ENCODE data around the gene LOC128125822.

Gene LOC128125822

DNA sequence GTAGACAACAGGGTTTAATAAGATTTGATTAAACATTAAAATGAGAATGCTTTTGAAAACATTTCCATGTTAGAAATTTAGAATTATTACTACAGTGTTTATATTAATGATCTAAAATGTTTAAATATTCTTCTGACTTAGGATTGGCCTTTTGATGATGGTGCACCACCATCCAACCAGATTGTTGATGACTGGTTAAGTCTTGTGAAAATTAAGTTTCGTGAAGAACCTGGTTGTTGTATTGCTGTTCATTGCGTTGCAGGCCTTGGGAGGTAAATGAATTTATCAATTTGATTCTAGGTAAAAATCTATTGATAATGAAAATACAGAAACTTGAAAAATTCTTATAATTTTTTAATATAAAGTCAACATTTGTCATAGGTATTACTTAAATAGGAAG is 6.5 kb downstream of the LOC128125822 start:
- TF ChIP-seq, protein P1, sequence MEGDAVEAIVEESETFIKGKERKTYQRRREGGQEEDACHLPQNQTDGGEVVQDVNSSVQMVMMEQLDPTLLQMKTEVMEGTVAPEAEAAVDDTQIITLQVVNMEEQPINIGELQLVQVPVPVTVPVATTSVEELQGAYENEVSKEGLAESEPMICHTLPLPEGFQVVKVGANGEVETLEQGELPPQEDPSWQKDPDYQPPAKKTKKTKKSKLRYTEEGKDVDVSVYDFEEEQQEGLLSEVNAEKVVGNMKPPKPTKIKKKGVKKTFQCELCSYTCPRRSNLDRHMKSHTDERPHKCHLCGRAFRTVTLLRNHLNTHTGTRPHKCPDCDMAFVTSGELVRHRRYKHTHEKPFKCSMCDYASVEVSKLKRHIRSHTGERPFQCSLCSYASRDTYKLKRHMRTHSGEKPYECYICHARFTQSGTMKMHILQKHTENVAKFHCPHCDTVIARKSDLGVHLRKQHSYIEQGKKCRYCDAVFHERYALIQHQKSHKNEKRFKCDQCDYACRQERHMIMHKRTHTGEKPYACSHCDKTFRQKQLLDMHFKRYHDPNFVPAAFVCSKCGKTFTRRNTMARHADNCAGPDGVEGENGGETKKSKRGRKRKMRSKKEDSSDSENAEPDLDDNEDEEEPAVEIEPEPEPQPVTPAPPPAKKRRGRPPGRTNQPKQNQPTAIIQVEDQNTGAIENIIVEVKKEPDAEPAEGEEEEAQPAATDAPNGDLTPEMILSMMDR (IDR thresholded peaks at IDR 0.05) = no peak
- peaks cover 16 to 23% of the 10 kb centered on the region in 2 experiments for H3K4me1 ChIP-seq (ENCODE audit: control insufficient read depth in 1 of 2, insufficient read depth in 1 of 2, low read depth in 1 of 2, low read length in 1 of 2)
- H3K27me3 ChIP-seq = no peaks in the 10 kb centered on the region
- no peaks in the 10 kb centered on the region for H3K9me3 ChIP-seq
- H3K4me3 ChIP-seq (ENCODE audit: low read depth in 1 of 2, low read length in 1 of 2) = no peak overlapping the region
- H3K36me3 ChIP-seq = peaks cover 69% of the 10 kb centered on the region
- no peak overlapping the region for H3K27ac ChIP-seq

DNA sequence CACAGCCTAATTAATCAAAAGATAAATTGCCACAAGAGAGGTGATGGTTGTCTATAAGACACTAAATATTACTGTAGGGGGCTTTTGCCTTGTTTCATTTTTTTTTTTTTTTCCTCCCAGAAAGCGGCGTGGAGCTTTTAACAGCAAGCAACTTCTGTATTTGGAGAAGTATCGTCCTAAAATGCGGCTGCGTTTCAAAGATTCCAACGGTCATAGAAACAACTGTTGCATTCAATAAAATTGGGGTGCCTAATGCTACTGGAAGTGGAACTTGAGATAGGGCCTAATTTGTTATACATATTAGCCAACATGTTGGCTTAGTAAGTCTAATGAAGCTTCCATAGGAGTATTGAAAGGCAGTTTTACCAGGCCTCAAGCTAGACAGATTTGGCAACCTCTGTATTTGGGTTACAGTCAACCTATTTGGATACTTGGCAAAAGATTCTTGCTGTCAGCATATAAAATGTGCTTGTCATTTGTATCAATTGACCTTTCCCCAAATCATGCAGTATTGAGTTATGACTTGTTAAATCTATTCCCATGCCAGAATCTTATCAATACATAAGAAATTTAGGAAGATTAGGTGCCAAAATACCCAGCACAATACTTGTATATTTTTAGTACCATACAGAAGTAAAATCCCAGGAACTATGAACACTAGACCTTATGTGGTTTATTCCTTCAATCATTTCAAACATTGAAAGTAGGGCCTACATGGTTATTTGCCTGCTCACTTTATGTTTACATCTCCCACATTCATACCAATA is 7.8 kb downstream of the LOC128125822 start:
- Histone ChIP-seq H3K4me3 (ENCODE audit: low read depth in 1 of 2, low read length in 1 of 2) (no peak overlapping the region), H3K9me3 (no peaks in the 10 kb centered on the region), H3K36me3 (peaks cover 71% of the 10 kb centered on the region), H3K27ac (no peak overlapping the region), H3K27me3 (no peaks in the 10 kb centered on the region), H3K4me1 (ENCODE audit: control insufficient read depth in 1 of 2, insufficient read depth in 1 of 2, low read depth in 1 of 2, low read length in 1 of 2) (peaks cover 3 to 9% of the 10 kb centered on the region in 2 experiments)
- TF ChIP-seq, protein P1 (IDR thresholded peaks at IDR 0.05) = no peak

GRCh38 chr6:63580704-63580961 is 8.4 kb downstream of the LOC128125822 start:
- Histone ChIP-seq H3K4me1 (ENCODE audit: control insufficient read depth in 1 of 2, insufficient read depth in 1 of 2, low read depth in 1 of 2, low read length in 1 of 2) (peaks cover 0 to 4% of the 10 kb centered on the region in 2 experiments), H3K36me3 (peaks cover 71% of the 10 kb centered on the region), H3K27me3 (no peaks in the 10 kb centered on the region), H3K9me3 (no peaks in the 10 kb centered on the region), H3K4me3 (ENCODE audit: low read depth in 1 of 2, low read length in 1 of 2) (no peak overlapping the region), H3K27ac (no peak overlapping the region)
- TF ChIP-seq, protein P1 (IDR thresholded peaks at IDR 0.05) = no peak

DNA sequence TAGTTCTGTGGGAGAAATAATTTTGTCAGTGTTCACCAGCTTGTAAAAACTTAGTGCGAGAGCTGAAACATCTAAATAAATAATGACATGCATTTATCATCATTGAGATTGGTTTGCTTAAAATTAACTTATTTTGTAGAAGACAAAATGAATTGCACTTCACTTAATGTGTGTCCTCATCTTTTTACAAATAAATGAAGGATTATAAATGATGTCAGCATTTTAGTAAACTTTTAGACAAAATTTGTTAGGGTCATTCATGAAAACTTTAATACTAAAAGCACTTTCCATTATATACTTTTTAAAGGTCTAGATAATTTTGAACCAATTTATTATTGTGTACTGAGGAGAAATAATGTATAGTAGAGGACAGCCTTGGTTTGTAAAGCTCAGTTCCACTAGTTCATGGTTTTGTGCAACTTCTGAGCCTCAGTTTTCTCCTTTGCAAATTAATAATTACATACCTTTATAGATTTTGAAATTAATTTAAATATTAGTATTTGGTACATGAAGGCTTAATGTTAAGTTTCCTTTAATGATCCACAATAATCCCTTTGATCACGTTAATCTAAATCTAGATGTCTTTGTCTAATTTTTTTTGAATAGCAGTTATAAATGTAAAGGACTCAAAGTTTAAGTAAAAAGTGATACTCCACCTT is 9.2 kb downstream of the LOC128125822 start:
- Histone ChIP-seq H3K27ac (no peak overlapping the region), H3K9me3 (no peaks in the 10 kb centered on the region), H3K4me1 (ENCODE audit: control insufficient read depth in 1 of 2, insufficient read depth in 1 of 2, low read depth in 1 of 2, low read length in 1 of 2) (peaks cover 0 to under 1% of the 10 kb centered on the region in 2 experiments), H3K36me3 (peaks cover 69% of the 10 kb centered on the region), H3K4me3 (ENCODE audit: low read depth in 1 of 2, low read length in 1 of 2) (no peak overlapping the region), H3K27me3 (no peaks in the 10 kb centered on the region)
- TF ChIP-seq, protein P1 (IDR thresholded peaks at IDR 0.05) = no peak

- H3K4me3 ChIP-seq (ENCODE audit: low read depth in 1 of 2, low read length in 1 of 2) = no peak overlapping the region
- TF ChIP-seq, protein P1 (IDR thresholded peaks at IDR 0.05) = no peak
- no peaks in the 10 kb centered on the region for H3K27me3 ChIP-seq
- no peak overlapping the region for H3K27ac ChIP-seq
- peaks cover 57% of the 10 kb centered on the region for H3K36me3 ChIP-seq
- no peaks in the 10 kb centered on the region for H3K4me1 ChIP-seq (ENCODE audit: control insufficient read depth in 1 of 2, insufficient read depth in 1 of 2, low read depth in 1 of 2, low read length in 1 of 2)
- no peaks in the 10 kb centered on the region for H3K9me3 ChIP-seq
Measured at GRCh38 chr6:63582579-63583231, 10.4 kb downstream of the LOC128125822 start.

All from neutrophil (primary cell).